NCI-H748 treated with DMSO at 0.1 percent for 48 hours (cell line): Measurements from ENCODE around the gene GABRG3.
"Not testable (repeated sequence)": the region's sequence is repeated elsewhere in the genome, so short reads cannot be mapped to it uniquely, and the experiment has no call there.

Experiments used
- DNase-seq: peaks from one replicate; lab custom pipeline; 2025; lab: John Stamatoyannopoulos, UW

Gene GABRG3

GRCh38 chr15:27176785-27177406 lies 205.9 kb downstream of the GABRG3 start:
- no peak for DNase-seq

- DNase-seq = no peak
These were observed 208.8 kb downstream of the GABRG3 start for GRCh38 chr15:27179789-27180188.

- no peak for DNase-seq
These were observed 211.7 kb downstream of the GABRG3 start for GRCh38 chr15:27182561-27183110.

- no peak for DNase-seq
These were observed 212.2 kb downstream of the GABRG3 start for GRCh38 chr15:27183201-27183600.

- DNase-seq = not testable (repeated sequence)
These were observed 220.5 kb downstream of the GABRG3 start for GRCh38 chr15:27191515-27191914.

- no peak for DNase-seq
These were observed 225.7 kb downstream of the GABRG3 start for GRCh38 chr15:27196691-27197090.

- no peak for DNase-seq
These were observed 230.4 kb downstream of the GABRG3 start for GRCh38 chr15:27201425-27201824.

- no peak for DNase-seq
These were observed 239.2 kb downstream of the GABRG3 start for GRCh38 chr15:27210176-27210575.

- DNase-seq = no peak
These were observed 243.1 kb downstream of the GABRG3 start for GRCh38 chr15:27214032-27214431.

- no peak for DNase-seq
These were observed 244.0 kb downstream of the GABRG3 start for GRCh38 chr15:27214961-27215360.

- no peak for DNase-seq
These were observed 247.4 kb downstream of the GABRG3 start for GRCh38 chr15:27218426-27218825.

- no peak for DNase-seq
These were observed 248.7 kb downstream of the GABRG3 start for GRCh38 chr15:27219636-27220035.

- DNase-seq = no peak
These were observed 249.2 kb downstream of the GABRG3 start for GRCh38 chr15:27220199-27220598.

- DNase-seq = no peak
These were observed 251.5 kb downstream of the GABRG3 start for GRCh38 chr15:27222479-27222878.

- no peak for DNase-seq
These were observed 252.2 kb downstream of the GABRG3 start for GRCh38 chr15:27223179-27223578.

GRCh38 chr15:27231811-27232210 lies 260.8 kb downstream of the GABRG3 start:
- no peak for DNase-seq

GRCh38 chr15:27232876-27233275 lies 261.9 kb downstream of the GABRG3 start:
- no peak for DNase-seq

- no peak for DNase-seq
These were observed 263.6 kb downstream of the GABRG3 start for GRCh38 chr15:27234593-27234992.

GRCh38 chr15:27235161-27235560 lies 264.2 kb downstream of the GABRG3 start:
- DNase-seq = no peak

- no peak for DNase-seq
These were observed 264.7 kb downstream of the GABRG3 start for GRCh38 chr15:27235681-27236080.

GRCh38 chr15:27237319-27237939 lies 266.4 kb downstream of the GABRG3 start:
- DNase-seq = peak; percentile 2

GRCh38 chr15:27238209-27238608 lies 267.2 kb downstream of the GABRG3 start:
- peak; percentile 5 for DNase-seq

- no peak for DNase-seq
These were observed 267.9 kb downstream of the GABRG3 start for GRCh38 chr15:27238707-27239423.
